Activated CD4-positive, alpha-beta T cell treated with anti-CD3 and anti-CD28 coated beads, Interleukin-2, amount 50 U/mL, for 48 hours (primary cell): ENCODE data around the gene PPP1R18.
A peak's percentile ranks its signal among the peaks of the same experiment; 100 is the strongest.
"Not testable (repeated sequence)": the region's sequence is repeated elsewhere in the genome, so short reads cannot be mapped to it uniquely, and the experiment has no call there.

Source experiments
- DNase-seq, 2 experiments: peaks; one replicate each; pipeline ENCODE4 v3.0.0-alpha.2; 2020

The PPP1R18 gene

DNA sequence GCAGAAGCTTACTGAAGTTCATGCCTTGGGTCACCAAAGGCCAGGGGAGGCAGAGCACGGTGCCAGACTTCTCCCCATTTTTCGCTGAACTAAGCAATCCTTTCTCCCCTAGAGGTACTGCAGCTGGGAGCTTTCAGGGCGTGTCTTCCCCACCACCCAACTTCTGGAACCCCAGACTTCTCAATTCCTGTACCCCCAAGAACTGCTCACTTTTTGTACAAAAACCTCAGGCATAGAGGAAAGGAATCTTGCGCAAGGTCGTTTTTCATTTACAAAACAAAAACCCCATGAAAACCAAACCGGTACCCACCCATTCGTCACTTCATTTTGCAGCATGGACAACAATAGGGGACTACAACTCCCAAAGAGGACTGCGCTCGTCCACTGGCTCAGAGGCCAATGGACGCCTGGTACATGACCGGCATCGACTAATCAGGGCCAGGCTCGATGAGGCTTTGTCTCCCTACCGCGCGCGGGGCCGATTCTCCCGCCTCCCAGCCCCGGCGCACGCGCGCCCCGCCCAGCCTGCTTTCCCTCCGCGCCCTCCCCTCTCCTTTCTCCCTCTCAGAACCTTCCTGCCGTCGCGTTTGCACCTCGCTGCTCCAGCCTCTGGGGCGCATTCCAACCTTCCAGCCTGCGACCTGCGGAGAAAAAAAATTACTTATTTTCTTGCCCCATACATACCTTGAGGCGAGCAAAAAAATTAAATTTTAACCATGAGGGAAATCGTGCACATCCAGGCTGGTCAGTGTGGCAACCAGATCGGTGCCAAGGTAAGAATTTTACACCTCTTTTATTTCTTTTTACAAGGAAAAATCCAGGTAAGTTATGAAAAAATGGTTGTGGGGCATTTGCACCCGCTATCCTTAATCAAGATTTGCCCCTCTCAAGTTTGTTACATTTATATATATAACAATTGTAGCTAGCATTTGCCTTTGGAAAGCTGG is 33.6 kb upstream of the PPP1R18 start, which contains the start of gene TUBB:
Gene TUBB (plus strand): TSS at position 562 of the 947 bp plus-strand sequence. CDS start 155 bp downstream, at position 717.
- DNase-seq, result peak; percentile 95 to 96

DNA sequence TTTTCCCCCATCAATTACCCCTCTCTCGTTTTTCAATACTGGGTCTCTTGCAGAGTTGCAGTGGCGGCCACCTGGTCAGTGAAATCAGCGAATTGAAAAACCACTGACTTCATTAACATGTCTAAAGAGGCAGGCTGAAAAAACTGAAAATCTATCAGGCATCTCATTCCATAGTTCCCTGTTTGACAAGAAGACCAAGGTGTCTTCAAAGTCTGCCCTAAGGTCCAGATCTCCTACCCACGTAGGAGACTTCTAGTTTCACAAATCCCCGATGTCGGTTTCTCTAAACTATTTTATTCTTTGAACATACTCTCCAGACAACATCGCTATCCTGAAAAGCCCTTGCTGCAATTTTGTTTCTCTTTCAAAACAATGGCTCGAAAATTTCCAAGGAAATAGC is 32.9 kb upstream of the PPP1R18 start:
- DNase-seq, result no peak

DNA sequence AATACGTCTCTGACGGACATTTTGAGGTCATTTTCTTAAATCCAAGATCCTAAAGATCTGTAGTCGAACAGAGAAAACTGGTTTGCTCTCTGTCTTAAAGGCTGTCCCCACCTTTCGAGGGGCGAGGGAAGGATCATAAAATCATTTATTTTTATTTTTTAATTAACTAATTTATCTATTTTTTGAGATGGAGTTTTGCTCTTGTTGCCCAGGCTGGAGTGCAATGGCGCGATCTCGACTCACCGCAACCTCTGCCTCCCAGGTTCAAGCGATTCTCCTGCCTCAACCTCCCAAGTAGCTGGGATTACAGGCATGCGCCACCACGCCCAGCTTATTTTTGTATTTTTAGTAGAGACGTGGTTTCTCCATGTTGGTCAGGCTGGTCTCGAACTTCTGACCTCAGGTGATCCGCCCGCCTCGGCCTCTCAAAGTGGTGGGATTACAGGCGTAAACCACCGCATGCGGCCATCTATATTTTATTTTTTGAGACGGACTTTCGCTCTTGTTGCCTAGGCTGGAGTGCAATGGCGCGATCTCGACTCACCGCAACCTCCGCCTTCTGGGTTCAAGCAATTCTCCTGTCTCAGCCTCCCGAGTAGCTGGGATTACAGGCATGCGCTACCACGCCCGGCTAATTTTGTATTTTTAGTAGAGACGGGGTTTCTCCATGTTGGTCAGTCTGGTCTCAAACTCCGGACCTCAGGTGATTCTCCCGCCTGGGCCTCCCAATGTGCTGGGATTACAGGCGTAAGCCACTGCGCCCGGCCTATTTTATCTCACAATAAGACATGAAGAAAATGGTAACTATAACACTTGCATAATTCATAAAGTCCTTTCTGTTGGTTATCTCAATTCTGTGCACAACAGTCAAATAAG is 31.6 kb upstream of the PPP1R18 start:
- DNase-seq, result not testable (repeated sequence)

DNA sequence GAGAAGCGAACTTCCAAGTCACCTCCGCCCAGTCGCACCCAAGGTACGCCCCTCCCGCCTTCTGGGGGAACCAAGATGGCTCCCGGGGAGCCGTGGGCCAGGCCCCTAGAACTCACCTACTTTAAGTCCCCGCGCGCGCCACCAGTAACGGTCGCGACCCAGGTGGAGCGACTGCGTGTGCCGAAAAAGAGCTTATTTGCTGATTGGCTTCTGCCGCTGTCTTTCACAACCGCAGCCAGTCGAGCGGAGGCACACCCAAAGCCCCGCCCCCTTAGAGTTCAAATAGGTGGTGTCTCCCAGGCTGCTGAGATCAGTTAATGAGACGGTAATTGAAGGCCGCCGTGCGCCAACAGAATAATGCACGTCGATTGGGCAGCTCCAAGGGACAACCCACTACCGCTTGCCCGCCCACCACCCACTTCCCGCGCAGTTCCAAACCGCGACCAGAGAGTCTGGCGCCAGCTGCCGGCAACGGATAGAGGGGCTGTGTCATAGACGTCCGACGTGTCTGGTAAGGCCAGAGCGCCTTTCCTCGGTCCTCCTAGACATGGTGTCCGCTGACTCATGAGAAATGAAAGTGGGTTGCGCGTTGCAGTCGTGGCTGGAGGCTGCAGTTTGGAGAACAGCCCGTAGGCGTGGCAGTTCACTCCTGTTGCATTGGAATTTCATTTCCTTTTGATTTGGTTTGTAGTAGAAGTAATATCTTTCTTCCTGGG is 30.8 kb upstream of the PPP1R18 start, which contains the start of gene MDC1:
Gene MDC1 (minus strand): TSS at position 153 of the 716 bp plus-strand sequence. CDS start 2,106 bp downstream, outside the sequence.
- DNase-seq, result peak; percentile 99

DNA sequence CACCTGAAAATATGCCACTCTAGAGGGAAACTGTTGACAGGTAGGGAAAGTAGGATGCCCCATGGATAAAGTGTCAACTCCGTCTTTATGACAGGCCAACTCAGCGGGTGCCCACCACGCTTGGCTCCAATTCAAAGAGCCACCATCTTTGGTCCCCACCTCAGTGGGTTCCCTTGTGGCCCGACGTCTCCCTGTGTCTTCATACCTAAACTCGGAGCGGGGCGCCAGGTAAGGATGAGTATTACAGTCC is 30.4 kb upstream of the PPP1R18 start:
- DNase-seq, result no peak

DNA sequence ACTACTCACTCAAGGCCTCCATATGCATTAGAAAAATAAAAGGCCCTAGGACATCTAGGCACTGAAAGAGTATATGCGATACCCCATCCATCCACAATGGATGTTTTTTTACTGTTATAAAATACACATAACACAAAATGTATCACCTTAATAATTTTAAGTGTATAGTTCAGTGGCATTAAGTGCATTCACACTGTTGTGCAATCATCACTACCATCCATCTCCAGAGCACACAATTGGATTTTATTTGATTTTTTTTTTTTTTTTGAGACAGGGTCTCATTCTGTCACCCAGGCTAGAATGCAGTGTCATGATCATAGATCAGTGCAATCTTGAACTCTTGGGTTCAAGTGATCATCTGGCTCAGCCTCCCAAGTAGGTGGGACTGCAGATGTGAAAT is 27.8 kb upstream of the PPP1R18 start:
- DNase-seq, result no peak

DNA sequence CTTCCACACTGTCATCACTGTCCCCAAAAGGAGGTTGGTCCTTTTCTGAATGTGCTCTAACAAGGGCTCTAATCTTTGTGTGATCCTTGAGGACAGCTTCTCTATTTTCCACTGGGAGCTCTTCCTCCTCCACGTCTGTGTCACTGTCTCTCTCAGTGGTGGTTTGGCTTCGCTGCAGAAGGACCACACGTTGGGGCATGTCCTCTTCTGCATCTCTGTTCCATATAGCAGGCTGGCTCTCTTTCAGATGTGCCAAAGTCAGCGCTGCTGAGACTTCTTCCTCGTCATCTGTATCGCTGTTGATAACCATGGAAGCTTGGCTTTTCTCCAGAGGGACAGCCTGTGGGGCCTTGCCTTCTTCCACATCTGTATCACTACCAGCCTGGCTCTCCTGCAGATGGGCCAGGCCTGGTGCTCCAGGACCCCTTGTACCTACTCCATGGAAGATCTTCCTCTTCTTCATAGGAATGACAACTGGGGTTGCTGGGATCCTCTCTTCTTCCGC is 26.0 kb upstream of the PPP1R18 start:
- no peak for DNase-seq

DNA sequence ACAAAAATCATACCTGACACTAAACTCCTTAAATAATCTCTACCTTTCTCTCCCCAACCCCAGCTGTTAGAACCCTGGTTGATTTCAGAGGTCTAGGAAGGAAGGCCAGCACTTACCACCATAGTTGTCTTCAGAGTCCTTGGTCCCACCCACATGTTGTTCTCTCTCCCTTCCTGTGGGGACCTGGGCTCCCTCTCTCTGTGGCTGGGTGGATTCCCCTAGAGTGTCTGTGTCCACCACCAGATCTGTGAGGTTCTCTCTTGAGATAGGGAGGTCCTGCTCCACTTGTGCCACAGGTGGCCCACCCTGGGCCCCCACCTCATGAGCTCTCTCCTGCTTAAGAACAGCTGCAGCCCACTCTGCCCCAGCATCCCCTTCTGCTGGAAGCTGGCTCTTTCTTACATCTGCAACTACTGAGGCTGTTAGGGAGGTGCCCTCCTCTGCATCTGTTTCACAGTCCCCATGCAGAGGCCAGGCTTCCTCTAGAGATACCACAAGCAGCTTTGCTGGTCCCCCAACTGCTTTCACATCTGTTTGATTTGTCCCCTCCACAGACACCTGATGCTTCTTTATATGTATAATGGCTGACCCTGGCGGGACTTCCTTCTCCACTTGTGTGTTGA is 25.4 kb upstream of the PPP1R18 start:
- DNase-seq, result no peak

DNA sequence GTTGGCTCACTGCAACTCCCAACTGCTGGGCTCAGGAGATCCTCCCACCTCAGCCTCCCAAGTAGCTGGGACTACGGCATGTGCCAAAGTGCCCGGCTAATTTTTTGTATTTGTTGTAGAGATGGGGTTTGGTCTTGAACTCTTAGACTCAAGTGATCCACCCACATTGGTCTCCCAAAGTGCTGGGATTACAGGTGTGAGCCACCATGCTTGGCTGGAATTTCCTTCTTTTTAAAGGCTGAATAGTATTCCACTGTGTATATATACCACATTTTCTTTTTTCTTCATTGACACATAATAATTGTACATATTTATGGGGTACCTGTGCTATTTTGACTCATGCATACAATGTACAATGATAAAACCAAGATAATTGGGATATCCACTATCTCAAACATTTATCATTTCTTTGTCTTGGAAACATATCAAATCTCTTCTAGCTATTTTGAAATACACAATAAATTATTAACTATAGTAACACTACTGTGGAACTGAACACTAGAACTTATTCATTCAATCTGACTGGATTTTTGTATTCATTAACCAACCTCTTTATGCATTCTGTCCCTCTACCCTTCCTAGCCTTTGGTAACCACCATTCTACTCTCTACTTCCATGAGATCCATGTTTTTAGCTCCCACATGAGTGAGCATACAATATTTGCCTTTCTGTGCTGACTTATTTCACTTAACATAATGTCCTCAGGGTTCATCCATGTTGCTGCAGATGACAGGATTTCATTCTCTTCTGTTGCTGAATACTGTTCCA is 22.8 kb upstream of the PPP1R18 start:
- DNase-seq, result no peak

DNA sequence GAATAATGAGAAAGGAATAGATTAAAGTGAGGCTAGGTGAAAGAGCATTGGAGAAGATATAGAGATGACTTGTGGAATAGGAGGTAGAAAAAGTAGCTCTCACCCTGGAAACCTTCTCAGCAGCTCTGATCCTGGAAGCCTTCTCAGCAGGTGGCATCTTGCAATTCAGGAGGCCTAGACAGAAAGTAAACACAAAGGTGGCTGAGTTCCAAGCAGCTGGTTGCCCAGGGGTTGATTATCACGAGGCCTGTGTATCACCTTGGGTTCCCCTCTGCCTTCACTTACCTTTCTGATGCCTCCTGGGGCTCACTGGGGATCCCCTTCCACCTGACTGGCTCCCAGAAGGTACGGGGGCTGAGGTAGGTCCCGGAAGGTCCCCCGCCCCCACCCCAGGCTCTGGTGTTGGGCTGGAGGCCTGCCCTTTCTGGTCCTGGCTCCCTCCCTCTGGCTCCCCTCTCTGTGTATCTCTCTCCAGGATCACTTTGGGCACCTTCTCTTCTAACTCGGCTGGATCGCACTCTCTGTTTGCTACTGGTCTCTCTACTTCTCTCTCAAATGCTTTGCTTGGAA is 20.9 kb upstream of the PPP1R18 start:
- no peak for DNase-seq

DNA sequence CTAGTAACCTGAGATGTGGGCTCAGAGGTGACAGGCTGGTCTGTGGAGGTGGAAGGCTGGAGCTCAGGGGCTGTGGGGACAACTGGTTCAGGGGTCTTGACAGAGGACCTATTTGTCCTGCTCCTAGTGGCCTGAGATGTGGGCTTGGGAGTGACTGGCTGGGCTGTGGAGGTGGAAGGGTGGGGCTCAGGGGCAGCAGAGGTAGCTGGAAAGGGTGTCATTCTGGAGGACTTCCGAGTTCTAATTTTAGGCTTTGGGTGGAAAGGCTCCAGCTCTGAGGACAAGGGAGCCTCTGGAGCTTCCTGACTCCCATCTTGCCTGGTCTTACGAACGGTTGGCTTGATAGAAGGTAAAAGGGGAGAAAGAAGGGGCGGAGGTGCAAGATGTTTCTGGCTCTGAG is 19.2 kb upstream of the PPP1R18 start:
- DNase-seq, result no peak

DNA sequence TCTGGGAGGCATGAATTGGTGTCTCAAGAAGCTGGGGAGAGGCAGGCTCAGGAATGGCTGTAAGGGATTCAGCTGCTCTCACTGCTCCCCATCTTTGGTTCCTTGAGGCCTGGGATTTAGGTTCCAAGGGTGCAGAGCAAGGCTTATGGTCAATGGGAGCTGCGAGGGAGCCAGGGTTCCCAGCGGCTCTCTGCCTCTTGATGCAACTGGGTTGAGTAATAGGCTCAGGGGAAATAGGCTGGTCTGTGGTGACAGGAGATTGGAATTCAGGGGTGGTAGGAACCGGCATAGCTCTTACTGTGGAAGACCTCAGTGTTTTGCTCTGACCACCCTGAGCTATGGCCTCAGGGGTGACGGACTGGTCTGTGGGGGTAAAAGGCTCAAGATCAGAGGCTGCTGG is 17.4 kb upstream of the PPP1R18 start:
- no peak for DNase-seq

DNA sequence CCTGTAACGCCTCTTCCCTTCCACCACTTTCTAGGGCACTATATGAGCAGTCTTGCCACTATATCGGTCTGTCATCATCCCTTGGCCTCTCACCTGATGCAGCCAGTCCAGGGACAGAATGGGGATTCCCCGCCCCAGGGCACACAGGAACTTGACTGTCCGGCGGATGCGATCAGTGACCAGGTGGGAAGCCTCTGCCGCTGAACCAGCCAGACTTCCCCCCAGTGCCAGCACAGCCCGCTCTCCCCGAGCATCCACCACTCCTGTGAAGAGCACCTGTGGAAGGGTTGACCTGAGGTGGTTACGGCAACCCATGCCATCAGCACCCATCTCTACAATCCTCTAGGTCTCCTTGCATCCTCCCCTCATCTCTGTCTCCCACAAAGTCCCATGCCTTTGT is 16.6 kb upstream of the PPP1R18 start:
- DNase-seq, result no peak

DNA sequence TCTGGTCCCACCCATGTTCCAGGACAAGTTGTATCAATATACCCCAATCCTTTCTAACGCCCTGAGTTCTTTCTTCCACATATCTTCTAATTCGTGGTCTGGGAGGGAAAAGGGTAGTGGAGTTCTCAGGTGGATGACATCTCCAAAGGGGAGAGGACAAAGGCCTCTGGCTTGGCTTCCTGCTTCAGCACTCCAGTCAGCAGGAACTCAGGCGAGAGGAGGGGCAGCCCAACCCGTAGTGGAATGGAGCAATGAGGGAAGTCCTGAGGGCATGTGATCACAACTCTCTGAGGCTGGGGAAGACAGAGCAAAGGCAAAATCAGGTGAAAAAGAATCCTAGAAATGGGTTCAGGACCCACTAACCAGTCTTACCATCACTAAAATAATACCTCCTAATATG is 13.9 kb upstream of the PPP1R18 start:
- DNase-seq, result no peak

DNA sequence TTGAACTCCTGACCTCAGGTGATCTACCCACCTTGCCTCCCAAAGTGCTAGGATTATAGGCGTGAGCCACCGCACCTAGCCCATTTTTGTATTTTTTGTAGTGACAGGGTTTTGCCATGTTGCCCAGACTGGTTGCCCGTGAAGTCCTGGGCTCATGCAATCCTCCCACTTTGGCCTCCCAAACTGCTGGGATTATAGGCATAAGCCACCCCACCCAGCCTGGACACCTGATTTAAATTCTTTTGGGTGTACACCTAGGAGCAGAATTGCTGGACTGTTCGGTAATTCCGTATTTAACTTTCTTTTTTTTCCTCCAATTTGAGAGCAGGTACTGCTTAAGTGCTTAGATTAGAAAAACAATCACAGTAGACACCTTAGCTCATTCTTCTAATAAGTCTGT is 10.0 kb upstream of the PPP1R18 start:
- no peak for DNase-seq

DNA sequence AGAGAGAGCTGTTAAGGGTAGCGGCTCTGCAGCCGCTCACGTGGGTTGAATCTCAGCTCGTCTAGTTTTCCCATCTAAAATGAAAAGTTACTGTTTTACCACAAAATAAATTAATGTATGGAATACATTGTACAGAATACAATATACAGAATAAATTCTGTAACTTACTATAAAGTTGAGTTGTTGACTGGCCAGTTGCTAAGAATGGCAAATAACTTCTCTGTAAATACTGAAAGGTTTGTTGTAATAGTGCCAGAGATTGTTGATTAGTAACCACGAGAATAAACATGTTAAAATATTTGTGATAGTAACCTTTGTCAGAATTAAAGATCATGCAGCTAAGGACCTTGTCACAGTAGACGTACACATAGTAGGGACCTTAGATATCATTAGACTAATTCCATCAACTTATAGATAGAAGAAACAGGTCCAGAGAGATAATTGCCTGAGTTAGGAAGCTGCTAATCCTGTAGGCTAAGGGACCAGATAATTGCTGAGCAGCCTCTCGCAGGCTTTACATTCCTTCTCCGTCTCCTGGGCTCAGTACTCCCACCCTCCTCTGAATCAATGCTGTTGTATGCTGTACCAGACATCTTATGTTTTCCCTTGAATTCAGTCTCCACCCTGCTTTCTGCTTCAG is 4.9 kb upstream of the PPP1R18 start:
- DNase-seq, result no peak

DNA sequence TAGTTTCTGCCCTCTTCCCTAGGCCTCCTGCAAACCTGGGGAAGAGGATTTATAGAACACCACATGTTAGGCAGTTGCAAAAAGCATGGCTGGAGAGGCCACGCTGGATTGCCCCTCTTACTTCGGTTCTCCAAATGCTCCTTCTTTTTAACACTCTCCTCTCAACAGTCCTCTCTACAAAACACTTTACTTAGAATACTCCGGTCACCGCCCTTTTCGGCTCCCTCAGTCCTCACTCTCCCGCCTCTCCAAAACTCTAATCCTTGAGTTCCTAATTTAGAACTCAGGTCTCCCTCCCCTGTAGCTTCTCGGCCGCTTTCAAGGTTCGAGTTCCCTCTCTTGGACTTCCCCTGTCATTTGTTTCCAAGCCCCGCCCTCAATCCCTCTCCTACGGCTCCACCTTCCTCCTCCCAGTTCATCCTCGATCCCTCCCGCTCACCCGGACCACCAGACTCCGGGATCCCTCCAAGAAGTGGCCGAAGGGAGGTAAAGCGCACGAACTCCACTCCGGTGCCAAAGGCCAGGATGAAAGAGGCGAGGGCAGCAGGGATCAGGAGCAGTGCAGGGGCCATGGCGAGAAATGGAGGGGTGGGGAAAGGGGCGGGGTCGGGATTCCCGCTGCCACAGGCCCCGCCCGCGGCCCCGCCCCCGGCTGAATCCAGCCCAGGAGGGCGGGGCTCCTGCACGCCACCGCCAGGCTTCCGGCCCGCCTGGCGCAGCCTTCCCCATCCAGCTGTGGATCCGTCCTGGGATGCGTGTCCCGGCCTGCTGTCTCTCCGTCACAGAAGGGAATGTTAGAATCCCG is 4.2 kb upstream of the PPP1R18 start, which contains the start of gene NRM:
Gene NRM (minus strand): TSS at position 582 of the 805 bp plus-strand sequence. CDS start 10 bp downstream, at position 572.
- peak; percentile 80 to 82 for DNase-seq

DNA sequence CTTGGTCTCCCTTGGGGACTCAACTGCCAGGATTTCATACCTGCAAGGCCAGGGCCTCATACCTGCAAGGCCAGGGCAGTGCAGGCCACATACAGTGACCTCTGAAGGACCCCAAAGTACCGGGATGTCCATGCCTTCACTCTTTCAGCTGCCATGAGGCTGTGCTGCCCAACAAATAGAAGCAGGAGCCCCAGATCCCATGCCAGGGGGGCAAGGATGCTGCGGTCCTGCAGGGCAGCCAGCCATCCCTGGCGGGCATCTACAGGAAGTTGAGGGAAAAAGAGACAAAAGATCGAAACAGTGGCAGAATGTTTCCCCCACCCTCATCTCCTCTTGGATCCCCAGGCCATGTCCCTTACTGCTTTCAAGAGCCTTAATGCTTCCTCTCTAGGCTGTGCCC is 3.5 kb upstream of the PPP1R18 start:
- DNase-seq, result no peak

DNA sequence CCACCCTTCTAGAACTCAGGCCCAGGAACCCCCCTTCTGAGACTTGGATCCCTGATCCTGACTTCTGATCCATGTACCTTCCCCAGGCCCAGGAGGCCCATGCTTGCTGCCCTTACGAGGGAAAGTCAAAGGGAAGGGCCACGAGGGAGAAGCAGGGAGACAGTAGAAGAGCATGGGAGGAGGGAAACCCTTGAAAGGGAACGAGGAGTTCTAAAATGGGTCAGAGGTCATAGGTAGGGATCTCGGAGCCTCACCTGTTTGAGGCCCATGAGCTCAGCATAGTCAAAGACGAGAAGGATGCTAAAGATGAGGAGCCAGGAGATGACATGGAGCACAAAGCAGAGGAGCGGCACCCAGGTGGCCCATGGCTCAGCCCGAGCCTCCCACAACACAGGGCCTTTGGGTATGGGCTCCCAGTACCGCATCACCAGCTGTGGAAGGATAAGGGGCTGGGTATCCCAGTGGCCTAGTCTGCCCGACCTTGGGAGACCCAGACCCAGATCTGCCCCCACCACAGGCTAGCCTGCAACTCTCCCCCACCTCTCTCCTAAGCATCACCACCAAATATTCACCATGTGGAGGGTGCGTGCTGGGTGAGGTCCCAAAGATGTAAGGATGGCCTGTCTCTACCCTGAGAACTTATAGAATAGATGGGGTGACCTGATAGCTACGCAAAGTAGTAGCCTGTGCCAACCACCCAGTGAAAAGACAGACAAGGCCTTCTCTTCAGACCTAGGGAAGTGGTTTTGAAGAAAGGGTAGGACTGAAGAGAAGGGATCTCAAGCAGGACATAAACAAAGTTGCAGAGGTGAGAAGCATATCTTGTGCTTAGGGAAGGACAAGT is 2.8 kb upstream of the PPP1R18 start:
- DNase-seq, result no peak
